PC-3 (cell line): ENCODE data around the gene CLCN5. TPM values are rescaled to one million over a fixed set of nuclear protein-coding genes. Genes with fewer than 3 reads are reported as not detected.

Experiments
- ATAC-seq: fragments of 200-7000 bp; cut with Tn5 transposase; 2 replicates; pipeline ENCODE4 v1.9.1; 2020; ENCODE audit warnings: mild to moderate bottlenecking, moderate library complexity
- BruUV-seq: library from RNA; stranded (reverse); fragments of 400-500 nt; replicated peaks from 2 replicates; lab custom pipeline; 2021; lab: Mats Ljungman, UMichigan
- CTCF ChIA-PET: fragments of 300-600 bp; sonication (Branson Sonifier 250); formaldehyde crosslinking; loops from one replicate; lab custom pipeline; 2022; ENCODE audit warnings: antibody characterized with exemption; lab: Charles Lee
- POLR2A ChIA-PET: fragments of 300-600 bp; sonication (Branson Sonifier 250); formaldehyde crosslinking; loops from one replicate; lab custom pipeline; 2022; ENCODE audit warnings: antibody characterized with exemption; ENCODE audit not compliant: unreplicated experiment; lab: Charles Lee
- DNase-seq: peaks from one replicate; pipeline ENCODE4 v3.0.0-alpha.2; 2015
- H2AFZ ChIP-seq: fragments of 300-600 bp; sonication (generic); 2 replicates; pipeline ENCODE4 v1.6.0; 2016; ENCODE audit warnings: antibody characterized with exemption, low read length
- H3F3A ChIP-seq: fragments of 300-600 bp; sonication (generic); one replicate; pipeline ENCODE4 v1.6.0; 2017; ENCODE audit warnings: antibody characterized with exemption, low read length, control low read depth, mild to moderate bottlenecking; ENCODE audit not compliant: unreplicated experiment
- H3K27ac ChIP-seq: fragments of 300-600 bp; sonication (generic); 2 replicates; pipeline ENCODE4 v1.5.1; 2016; ENCODE audit warnings: mild to moderate bottlenecking, low read length
- H3K27me3 ChIP-seq: fragments of 300-600 bp; sonication (generic); 2 replicates; pipeline ENCODE4 v1.6.1; 2016; ENCODE audit warnings: low read length, mixed read lengths
- H3K36me3 ChIP-seq: fragments of 300-600 bp; sonication (generic); 2 replicates; pipeline ENCODE4 v1.6.1; 2016; ENCODE audit warnings: low read depth, mixed run types, low read length, mixed read lengths
- H3K4me1 ChIP-seq: fragments of 300-600 bp; sonication (generic); 2 replicates; pipeline ENCODE4 v1.5.1; 2016; ENCODE audit warnings: low read length; ENCODE audit not compliant: insufficient read depth
- H3K4me2 ChIP-seq: fragments of 300-600 bp; sonication (generic); 2 replicates; pipeline ENCODE4 v1.6.0; 2016; ENCODE audit warnings: low read length
- H3K4me3 ChIP-seq: fragments of 300-600 bp; sonication (generic); 2 replicates; pipeline ENCODE4 v1.5.1; 2016; ENCODE audit warnings: mild to moderate bottlenecking, low read length, mixed read lengths
- H3K79me2 ChIP-seq: fragments of 300-600 bp; sonication (generic); 2 replicates; pipeline ENCODE4 v1.6.1; 2017; ENCODE audit warnings: low read length, mixed read lengths
- H3K9ac ChIP-seq: fragments of 300-600 bp; sonication (generic); 2 replicates; pipeline ENCODE4 v1.6.0; 2016; ENCODE audit warnings: mild to moderate bottlenecking, low read length
- H3K9me2 ChIP-seq: fragments of 300-600 bp; sonication (generic); replicated peaks from 2 replicates; pipeline ENCODE4 v1.6.1; 2016; ENCODE audit warnings: mixed run types, low read length, mixed read lengths
- H3K9me3 ChIP-seq: fragments of 300-600 bp; sonication (generic); 2 replicates; pipeline ENCODE4 v1.6.1; 2016; ENCODE audit warnings: low read length, mixed read lengths
- H4K20me1 ChIP-seq: fragments of 300-600 bp; sonication (generic); 2 replicates; pipeline ENCODE4 v1.6.1; 2016; ENCODE audit warnings: low read length, mixed read lengths
- CTCF ChIP-seq: fragments of 300-600 bp; sonication (generic); conservative IDR thresholded peaks from 2 replicates; pipeline ENCODE4 v1.5.1; 2017; ENCODE audit warnings: antibody characterized with exemption, low read depth, mild to moderate bottlenecking, low read length
- EZH2 ChIP-seq: fragments of 300-600 bp; sonication (generic); IDR thresholded peaks from one replicate; pipeline ENCODE4 v1.6.1; 2017; ENCODE audit warnings: antibody characterized with exemption, mild to moderate bottlenecking, low read length; ENCODE audit not compliant: unreplicated experiment
- EZH2phosphoT487 ChIP-seq: fragments of 300-600 bp; sonication (generic); IDR thresholded peaks from 2 replicates; pipeline ENCODE4 v1.6.1; 2018; ENCODE audit warnings: mild to moderate bottlenecking, antibody characterized with exemption, low read length, borderline replicate concordance
- intact Hi-C: fragments of 100-400 bp; cut with micrococcal nuclease; formaldehyde crosslinking; loops from 2 replicates; pipeline ENCODE4 v1.9.0; 2023
- total RNA-seq: library from RNA; depleted of rRNA; stranded (reverse); fragments of >200 nt; gene quantifications from 2 replicates; pipeline ENCODE4 v1.2.3, GENCODE V29; 2014

The CLCN5 gene
- total RNA-seq, 1 experiment from 2014 or later, result 5.9 TPM

GRCh38 chrX:50000937-50001542, 78.6 kb downstream of the CLCN5 start:
- ChIA-PET CTCF (no interaction called here), POLR2A (no interaction called here)
- Histone ChIP-seq H3K4me3 (no peak overlapping the region), H3K4me2 (no peak overlapping the region), H3K79me2 (no peaks in the 10 kb centered on the region), H3K36me3 (no peaks in the 10 kb centered on the region), H2AFZ (no peak overlapping the region), H3F3A (no peaks in the 10 kb centered on the region), H3K4me1 (peaks cover 20% of the 10 kb centered on the region), H3K9me3 (no peaks in the 10 kb centered on the region), H3K9ac (no peak overlapping the region), H3K27me3 (no peaks in the 10 kb centered on the region), H3K9me2 (no peaks in the 10 kb centered on the region), H3K27ac (no peak overlapping the region), H4K20me1 (no peaks in the 10 kb centered on the region)
- ATAC-seq (no peak), DNase-seq (no peak)
- intact Hi-C loops, result no loop called here
- TF ChIP-seq EZH2, result no peak
- TF ChIP-seq CTCF, result no peak
- no peak for TF ChIP-seq EZH2phosphoT487
- no TSS peak for BruUV-seq

- Histone ChIP-seq H3K4me2 (no peak overlapping the region), H3K4me1 (peaks cover 10% of the 10 kb centered on the region), H4K20me1 (no peaks in the 10 kb centered on the region), H2AFZ (no peak overlapping the region), H3K9me3 (no peaks in the 10 kb centered on the region), H3K36me3 (no peaks in the 10 kb centered on the region), H3F3A (no peaks in the 10 kb centered on the region), H3K79me2 (no peaks in the 10 kb centered on the region), H3K4me3 (no peak overlapping the region), H3K27ac (no peak overlapping the region), H3K9me2 (no peaks in the 10 kb centered on the region), H3K27me3 (no peaks in the 10 kb centered on the region), H3K9ac (no peak overlapping the region)
- ChIA-PET POLR2A (interaction anchor here (0.6 kb wide), 2 partner anchors 61 to 1265 kb away, joined by 5 to 34 read pairs; no protein-coding TSS in a partner anchor), CTCF (no interaction called here)
- DNase-seq (no peak), ATAC-seq (no peak)
- no TSS peak for BruUV-seq
- TF ChIP-seq EZH2phosphoT487, result no peak
- TF ChIP-seq EZH2, result no peak
- no peak for TF ChIP-seq CTCF
- intact Hi-C loops, result no loop called here
Measured at GRCh38 chrX:50002067-50002714, 79.8 kb downstream of the CLCN5 start.

GRCh38 chrX:50003467-50003866, 81.1 kb downstream of the CLCN5 start:
- H3K27ac ChIP-seq, result no peak overlapping the region
- TF ChIP-seq CTCF, result 0 out of 2 replicates have a peak, but pooled peaks have one; percentile 13
- no peak for TF ChIP-seq EZH2
- TF ChIP-seq EZH2phosphoT487, result no peak
- H3K9ac ChIP-seq, result no peak overlapping the region
- no peaks in the 10 kb centered on the region for H3K9me3 ChIP-seq
- H2AFZ ChIP-seq, result no peak overlapping the region
- H3K4me2 ChIP-seq, result 0 out of 2 replicates have a peak overlapping the region, but pooled peaks have one; percentile 23
- H3K4me1 ChIP-seq, result peaks cover 10% of the 10 kb centered on the region
- CTCF ChIA-PET, result interaction anchor here (0.6 kb wide), 1 partner anchor 80 kb away, joined by 4 read pairs; no protein-coding TSS in a partner anchor
- no TSS peak for BruUV-seq
- POLR2A ChIA-PET, result no interaction called here
- H4K20me1 ChIP-seq, result no peaks in the 10 kb centered on the region
- no peaks in the 10 kb centered on the region for H3K27me3 ChIP-seq
- no peaks in the 10 kb centered on the region for H3K9me2 ChIP-seq
- no peak; the same call in 1 of the 2 replicates for ATAC-seq
- H3K36me3 ChIP-seq, result no peaks in the 10 kb centered on the region
- no peak for DNase-seq
- H3K4me3 ChIP-seq, result no peak overlapping the region
- no peaks in the 10 kb centered on the region for H3F3A ChIP-seq
- H3K79me2 ChIP-seq, result no peaks in the 10 kb centered on the region
- intact Hi-C loops, result no loop called here
